NCI-H2196 (cell line): Measurements from ENCODE around the gene PARL.
"Not testable (repeated sequence)": the region's sequence is repeated elsewhere in the genome, so short reads cannot be mapped to it uniquely, and the experiment has no call there.

Experiments used
- DNase-seq: peaks from one replicate; lab custom pipeline; 2025; ENCODE audit not compliant: unreplicated experiment; lab: John Stamatoyannopoulos, UW

PARL gene

DNA sequence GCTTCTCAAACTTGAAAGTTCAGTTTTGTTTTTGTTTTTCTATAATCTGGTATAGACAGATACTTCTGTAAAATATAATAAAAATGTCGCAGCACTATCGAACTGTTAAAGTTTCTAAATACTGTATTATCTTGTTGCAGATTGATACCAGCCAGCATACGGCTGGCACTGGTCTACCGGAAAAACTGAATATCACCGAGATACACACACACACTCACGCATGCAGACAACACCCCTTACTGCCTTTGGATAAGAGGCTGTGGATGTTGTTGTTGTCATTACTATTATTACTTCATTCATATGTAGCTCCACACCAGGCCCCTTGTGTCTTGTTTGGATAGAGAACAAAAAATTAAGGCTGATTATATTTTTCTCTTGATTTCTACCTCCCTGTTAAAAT lies 91.7 kb downstream of the PARL start:
- DNase-seq = no peak

GRCh38 chr3:183790700-183791099 lies 94.0 kb downstream of the PARL start:
- no peak for DNase-seq

DNA sequence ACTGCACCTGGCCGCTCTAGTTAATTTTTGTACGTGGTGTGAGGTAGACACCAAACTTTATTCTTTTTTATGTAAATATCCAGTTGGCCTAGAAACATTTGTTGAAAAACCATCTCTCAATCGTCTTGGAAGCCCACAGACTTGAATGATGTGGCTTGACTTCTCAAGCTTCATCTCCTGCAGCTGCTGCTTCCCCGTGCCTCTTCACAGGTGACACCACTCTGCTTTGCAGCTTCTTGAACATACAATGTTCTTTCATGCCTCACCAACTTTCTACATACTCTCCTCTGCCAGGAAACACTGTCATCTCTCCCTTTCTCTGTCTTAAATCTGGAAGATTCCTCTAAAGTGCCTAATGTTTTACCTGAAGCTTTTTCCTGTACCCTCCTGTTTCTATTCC lies 94.9 kb downstream of the PARL start:
- no peak for DNase-seq

DNA sequence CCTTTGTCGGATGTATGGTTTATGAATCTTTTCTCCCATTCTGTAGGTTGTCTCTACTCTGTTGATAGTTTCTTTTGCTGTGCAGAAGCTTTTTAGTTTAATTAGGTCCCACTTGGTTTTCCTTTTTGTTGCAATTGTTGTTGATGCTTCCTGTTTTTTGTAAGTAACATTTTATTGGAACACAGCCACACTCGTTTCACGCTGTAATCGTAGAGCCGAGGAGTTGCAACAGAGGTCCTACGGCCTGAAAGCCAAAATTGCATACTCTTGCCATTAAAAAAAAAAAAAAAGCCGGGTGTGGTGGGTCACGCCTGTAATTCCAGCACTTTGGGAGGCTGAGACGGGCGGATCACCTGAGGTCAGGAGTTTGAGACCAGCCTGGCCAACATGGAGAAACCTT lies 100.2 kb downstream of the PARL start:
- DNase-seq = not testable (repeated sequence)

DNA sequence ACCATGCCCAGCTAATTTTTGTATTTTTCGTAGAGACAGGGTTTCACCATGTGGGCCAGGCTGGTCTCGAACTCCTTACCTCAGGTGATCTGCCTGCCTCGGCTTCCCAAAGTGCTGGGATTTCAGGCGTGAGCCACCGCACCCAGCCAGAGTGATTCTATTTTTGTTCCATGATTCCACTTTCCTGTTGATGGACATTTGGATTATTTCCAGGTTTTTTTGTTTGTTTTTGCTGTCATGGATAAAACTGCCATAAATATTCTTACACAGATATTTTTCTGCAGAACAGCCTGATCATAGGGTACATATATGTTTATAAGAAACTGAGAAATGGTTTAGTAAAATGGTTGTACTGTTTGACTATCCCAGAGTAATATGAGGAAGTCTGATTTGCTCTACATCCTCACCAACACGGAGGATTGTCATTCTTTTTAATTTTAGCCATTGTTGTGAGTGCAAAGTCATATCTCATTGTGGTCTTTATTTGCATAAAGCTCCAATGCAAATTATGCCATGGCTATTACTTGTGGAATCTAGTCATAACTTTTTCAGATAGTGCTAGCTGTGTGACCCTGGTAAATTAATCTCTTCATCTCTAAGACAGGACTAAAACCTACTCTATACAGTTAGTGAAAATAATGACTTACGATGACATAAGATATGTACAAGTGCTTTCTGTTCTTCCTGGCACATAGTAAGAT lies 102.0 kb downstream of the PARL start:
- no peak for DNase-seq

- DNase-seq = no peak
Observed at GRCh38 chr3:183781246-183781645, 103.4 kb downstream of the PARL start.

DNA sequence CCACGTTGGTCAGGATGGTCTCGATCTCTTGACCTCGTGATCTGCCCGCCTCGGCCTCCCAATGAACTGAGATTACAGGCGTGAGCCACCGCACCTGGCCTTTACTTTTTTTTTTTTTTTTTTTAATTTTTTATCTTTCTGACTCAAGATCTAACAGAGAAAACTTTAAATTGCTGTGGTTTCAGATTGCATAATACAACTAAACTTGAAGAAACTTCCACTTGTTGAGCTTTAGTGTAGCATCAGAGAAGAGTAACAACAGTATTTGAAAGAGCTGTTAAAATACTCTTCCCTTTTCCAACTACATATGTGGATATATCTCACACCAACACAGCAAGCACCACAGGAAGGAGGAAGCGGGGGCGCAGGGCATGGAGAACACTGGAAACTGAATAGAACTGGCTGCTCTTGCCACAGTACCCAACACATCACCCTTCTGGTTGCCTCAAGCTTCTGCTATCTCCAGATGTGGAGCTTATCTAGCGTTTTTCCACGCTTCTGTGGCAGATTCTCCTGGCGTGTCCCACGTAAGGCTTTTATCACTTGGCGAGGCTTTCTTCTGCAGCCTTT lies 104.7 kb downstream of the PARL start:
- DNase-seq = no peak
